Measurements from ENCODE around the gene PLXNB2. TPM values are rescaled to one million over a fixed set of nuclear protein-coding genes. Genes with fewer than 3 reads are reported as not detected.
A peak's percentile ranks its signal among the peaks of the same experiment; 100 is the strongest.

PLXNB2 gene
- total RNA-seq, 1 experiment from 2014 or later: 236 TPM

DNA sequence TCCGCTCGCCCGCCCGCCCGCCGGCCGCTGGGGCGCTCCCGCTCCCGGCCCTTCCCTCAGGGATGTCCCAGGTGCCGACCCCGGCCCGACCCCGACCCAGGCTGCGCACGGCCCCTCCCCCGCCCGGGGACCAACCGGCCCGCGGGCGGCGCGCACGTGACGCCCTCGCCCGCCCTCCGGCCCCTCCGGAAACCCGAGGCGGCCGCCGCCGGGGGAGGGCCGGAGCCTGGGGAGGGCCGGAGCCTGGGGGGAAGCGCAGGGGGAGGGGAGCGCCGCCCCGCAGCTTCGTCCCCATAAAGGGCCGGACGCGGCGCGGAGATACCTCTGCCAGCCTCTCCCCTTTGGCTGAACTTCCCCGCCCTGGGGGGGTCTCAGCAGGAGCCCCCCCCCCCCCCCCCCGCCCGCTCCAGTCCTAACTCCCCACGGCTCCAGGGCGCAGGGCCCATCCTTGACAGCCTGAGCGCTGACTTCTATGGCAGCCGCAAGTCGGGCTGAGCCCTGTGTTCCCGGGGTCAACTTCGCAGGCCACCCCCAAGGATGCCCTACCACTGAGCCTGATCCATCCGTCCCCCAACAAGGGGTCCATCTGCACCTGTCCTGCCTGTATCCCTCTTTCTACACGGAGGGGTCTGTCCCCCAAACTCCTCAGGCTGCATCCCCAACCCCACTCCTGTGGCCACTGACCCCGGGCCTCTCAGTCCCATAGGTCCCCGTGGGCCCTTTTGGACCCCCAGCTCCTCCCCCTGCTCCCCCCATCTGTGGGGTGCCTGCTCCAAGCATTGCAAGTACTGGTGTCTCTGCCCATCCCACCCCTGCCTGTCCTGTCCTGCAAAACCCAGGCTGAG, 45.6 kb downstream of the PLXNB2 start, which contains the start of gene MAPK12:
Gene MAPK12 (minus strand): TSS at position 69 of the 845 bp plus-strand sequence. CDS start 174 bp downstream, outside the sequence.
- TF ChIP-seq POLR2AphosphoS5 (IDR thresholded peaks at IDR 0.05; ENCODE audit: low read depth, low read length) (peak; percentile 38; the same call in 1 of the 2 replicates), POLR2A (IDR thresholded peaks at IDR 0.05; ENCODE audit: borderline replicate concordance, extremely low read depth, insufficient read depth, insufficient read length) (no peak)
- Histone ChIP-seq H2AFZ (ENCODE audit: low read depth, low read length, poor library complexity, severe bottlenecking) (no peak within 1 kb of the TSS), H3K79me2 (ENCODE audit: insufficient read depth, low read length) (peaks cover 28% of the 10 kb centered on the region), H3K9ac (ENCODE audit: low read length) (peak within 1 kb of the TSS; percentile 94), H3K36me3 (ENCODE audit: control insufficient read depth in 1 of 2, insufficient read depth in 2 of 2, low read length in 2 of 2) (peaks cover 0 to 6% of the 10 kb centered on the region in 2 experiments; a peak in 1 of 4 replicates), H3K4me1 (ENCODE audit: control insufficient read depth in 1 of 2, insufficient read depth in 2 of 2, low read length in 2 of 2) (peaks cover 19 to 32% of the 10 kb centered on the region in 2 experiments), H4K20me1 (ENCODE audit: insufficient read depth) (no peaks in the 10 kb centered on the region), H3K9me3 (ENCODE audit: control insufficient read depth in 1 of 2, insufficient read depth in 1 of 2, low read depth in 1 of 2, low read length in 2 of 2) (no peaks in the 10 kb centered on the region), H3K4me2 (ENCODE audit: low read length) (peak within 1 kb of the TSS; percentile 95), H3K27me3 (ENCODE audit: insufficient read depth, low read length) (no peaks in the 10 kb centered on the region), H3K27ac (ENCODE audit: low read depth, low read length) (peak within 1 kb of the TSS; percentile 83), H3K4me3 (replicated peaks in 1 of 2; ENCODE audit: low read depth in 1 of 2, low read length in 2 of 2) (peak within 1 kb of the TSS; percentile 79 to 90), H3K9me2 (ENCODE audit: insufficient read depth) (no peaks in the 10 kb centered on the region)
- intact Hi-C loops (cut with micrococcal nuclease): no loop called here
- ATAC-seq (peak; percentile 73), DNase-seq (ENCODE audit: low read depth, low spot score) (no peak)
- no TSS peak for BruUV-seq (replicated peaks)
- ChIA-PET RAD21 (ENCODE audit: low non-redundant PET in 1 of 2, low total read pairs in 2 of 2, uncharacterized antibody in 2 of 2, unreplicated experiment in 2 of 2) (interaction anchor here in 1 of 2 experiments (1.5 kb wide), 1 partner anchor 80 kb away, joined by 4 read pairs; no protein-coding TSS in a partner anchor), CTCF (interaction anchor here (0.8 to 1.3 kb wide), 3 partner anchors 9 to 80 kb away, joined by 3 to 7 read pairs (median 4); no protein-coding TSS in a partner anchor), POLR2A (interaction anchor here (1.0 to 1.2 kb wide), 2 partner anchors 9 to 10 kb away, joined by 3 to 4 read pairs; no protein-coding TSS in a partner anchor)

- Histone ChIP-seq H3K27ac (ENCODE audit: low read depth, low read length) (peak overlapping the region; percentile 83), H2AFZ (ENCODE audit: low read depth, low read length, poor library complexity, severe bottlenecking) (no peak overlapping the region), H3K27me3 (ENCODE audit: insufficient read depth, low read length) (no peaks in the 10 kb centered on the region), H3K4me3 (replicated peaks in 1 of 2; ENCODE audit: low read depth in 1 of 2, low read length in 2 of 2) (peak overlapping the region; percentile 79 to 90), H3K79me2 (ENCODE audit: insufficient read depth, low read length) (peaks cover 28% of the 10 kb centered on the region), H3K4me2 (ENCODE audit: low read length) (peak overlapping the region; percentile 95), H3K9ac (ENCODE audit: low read length) (peak overlapping the region; percentile 94), H3K9me2 (ENCODE audit: insufficient read depth) (no peaks in the 10 kb centered on the region), H4K20me1 (ENCODE audit: insufficient read depth) (no peaks in the 10 kb centered on the region), H3K9me3 (ENCODE audit: control insufficient read depth in 1 of 2, insufficient read depth in 1 of 2, low read depth in 1 of 2, low read length in 2 of 2) (no peaks in the 10 kb centered on the region), H3K4me1 (ENCODE audit: control insufficient read depth in 1 of 2, insufficient read depth in 2 of 2, low read length in 2 of 2) (peaks cover 19 to 32% of the 10 kb centered on the region in 2 experiments), H3K36me3 (ENCODE audit: control insufficient read depth in 1 of 2, insufficient read depth in 2 of 2, low read length in 2 of 2) (peaks cover 0 to 11% of the 10 kb centered on the region in 2 experiments; a peak in 2 of 4 replicates)
- intact Hi-C loops (cut with micrococcal nuclease): no loop called here
- BruUV-seq (replicated peaks): no TSS peak
- ChIA-PET POLR2A (interaction anchor here (1.0 kb wide), 1 partner anchor 9 kb away, joined by 3 read pairs; no protein-coding TSS in a partner anchor), CTCF (interaction anchor here (1.0 to 1.3 kb wide), 2 partner anchors 9 to 12 kb away, joined by 3 to 7 read pairs; no protein-coding TSS in a partner anchor), RAD21 (ENCODE audit: low non-redundant PET in 1 of 2, low total read pairs in 2 of 2, uncharacterized antibody in 2 of 2, unreplicated experiment in 2 of 2) (interaction anchor here in 1 of 2 experiments (1.2 kb wide), 1 partner anchor 10 kb away, joined by 3 read pairs; the partner anchor contains the start of gene HDAC10)
- ATAC-seq: peak; percentile 58
- no peak for DNase-seq (ENCODE audit: low read depth, low spot score)
- peak; percentile 71; the same call in 1 of the 2 replicates for TF ChIP-seq MAX (IDR thresholded peaks at IDR 0.05)
- no peak for TF ChIP-seq SP1 (IDR thresholded peaks at IDR 0.05; ENCODE audit: low read depth)
- TF ChIP-seq JUND (IDR thresholded peaks at IDR 0.05): no peak
- no peak for TF ChIP-seq ZBTB33 (IDR thresholded peaks at IDR 0.05; ENCODE audit: extremely low read depth, insufficient replicate concordance, low read length)
- TF ChIP-seq ZFX (IDR thresholded peaks at IDR 0.05): peak; percentile 90
- TF ChIP-seq CEBPB (IDR thresholded peaks at IDR 0.05; ENCODE audit: low read depth): no peak
- TF ChIP-seq ELF1 (IDR thresholded peaks at IDR 0.05; ENCODE audit: borderline replicate concordance, low read depth): no peak
- no peak for TF ChIP-seq RAD21 (IDR thresholded peaks at IDR 0.05; ENCODE audit: low read depth)
- no peak for TF ChIP-seq YY1 (IDR thresholded peaks at IDR 0.05; ENCODE audit: extremely low read depth, insufficient replicate concordance, low read depth, low read length)
- TF ChIP-seq POLR2AphosphoS5 (IDR thresholded peaks at IDR 0.05; ENCODE audit: low read depth, low read length): peak; percentile 3
- no peak for TF ChIP-seq FOSL1 (IDR thresholded peaks at IDR 0.05; ENCODE audit: low read depth)
- TF ChIP-seq EZH2 (IDR thresholded peaks at IDR 0.05): no peak
- TF ChIP-seq EGR1 (IDR thresholded peaks at IDR 0.05; ENCODE audit: low read depth): no peak
- TF ChIP-seq ATF3 (IDR thresholded peaks at IDR 0.05): no peak
Measured at GRCh38 chr22:50260801-50261614, 46.4 kb downstream of the PLXNB2 start.
